GM21717 (cell line): ENCODE measurements around the gene CUL3.
"Not testable (repeated sequence)": the region's sequence is repeated elsewhere in the genome, so short reads cannot be mapped to it uniquely, and the experiment has no call there.

Experiments used
- ATAC-seq: cut with Tn5 transposase; IDR thresholded peaks from one replicate; pipeline ENCODE4 v1.9.1; 2021; ENCODE audit warnings: mild to moderate bottlenecking, moderate library complexity; ENCODE audit not compliant: unreplicated experiment

The CUL3 gene

GRCh38 chr2:224485081-224486014 lies 99.8 kb downstream of the CUL3 start:
- ATAC-seq = not testable (repeated sequence)

GRCh38 chr2:224479826-224480225 lies 105.3 kb downstream of the CUL3 start:
- no peak for ATAC-seq

- no peak for ATAC-seq
Observed at GRCh38 chr2:224472827-224473226, 112.3 kb downstream of the CUL3 start.

- no peak for ATAC-seq
Observed at GRCh38 chr2:224472137-224472536, 113.0 kb downstream of the CUL3 start.

- no peak for ATAC-seq
Observed at GRCh38 chr2:224469374-224469964, 115.7 kb downstream of the CUL3 start.

- no peak for ATAC-seq
Observed at GRCh38 chr2:224466304-224466895, 118.8 kb downstream of the CUL3 start.

- no peak for ATAC-seq
Observed at GRCh38 chr2:224461391-224461790, 123.8 kb downstream of the CUL3 start.

- no peak for ATAC-seq
Observed at GRCh38 chr2:224457408-224458096, 127.6 kb downstream of the CUL3 start.

GRCh38 chr2:224453892-224454291 lies 131.3 kb downstream of the CUL3 start:
- no peak for ATAC-seq

GRCh38 chr2:224449212-224450147 lies 135.7 kb downstream of the CUL3 start:
- ATAC-seq = peak; percentile 55

GRCh38 chr2:224448236-224448635 lies 136.9 kb downstream of the CUL3 start:
- no peak for ATAC-seq

- ATAC-seq = no peak
Observed at GRCh38 chr2:224444783-224445182, 140.4 kb downstream of the CUL3 start.

- ATAC-seq = no peak
Observed at GRCh38 chr2:224444021-224444420, 141.1 kb downstream of the CUL3 start.

- no peak for ATAC-seq
Observed at GRCh38 chr2:224442071-224442967, 142.8 kb downstream of the CUL3 start.

- no peak for ATAC-seq
Observed at GRCh38 chr2:224440988-224441387, 144.2 kb downstream of the CUL3 start.

GRCh38 chr2:224438726-224439125 lies 146.4 kb downstream of the CUL3 start:
- ATAC-seq = no peak

- ATAC-seq = no peak
Observed at GRCh38 chr2:224436634-224437033, 148.5 kb downstream of the CUL3 start.

GRCh38 chr2:224434618-224435017 lies 150.5 kb downstream of the CUL3 start:
- ATAC-seq = no peak

GRCh38 chr2:224433442-224433841 lies 151.7 kb downstream of the CUL3 start:
- no peak for ATAC-seq
